Gastroesophageal sphincter (tissue), 4 donors: Measurements from ENCODE around the gene OAS2. TPM values are rescaled to one million over a fixed set of nuclear protein-coding genes. Genes with fewer than 3 reads are reported as not detected.

ENCODE experiments used
- ATAC-seq: fragments of 150-250 bp; one replicate; pipeline ENCODE4 v1.9.1; 2016; ENCODE audit warnings: mild to moderate bottlenecking, moderate library complexity
- H3K27ac ChIP-seq, 4 donors: fragments of 200-600 bp; sonication (generic) in 3 of 4; 1 replicate in 3 of 4; 2 replicates in 1 of 4; pipeline ENCODE4 v1.5.1; 2016 to 2019
- H3K27me3 ChIP-seq: fragments of 200-600 bp; sonication (generic); one replicate; pipeline ENCODE4 v1.5.1; 2019
- H3K36me3 ChIP-seq, 2 donors: fragments of 200-600 bp; sonication (generic); one replicate each; pipeline ENCODE4 v1.5.1; 2019; ENCODE audit warnings: control low read depth in 1 of 2
- H3K4me1 ChIP-seq, 3 donors: fragments of 200-600 bp; sonication (generic); 1 replicate in 2 of 3; 2 replicates in 1 of 3; pipeline ENCODE4 v1.5.1; 2016 to 2019; ENCODE audit warnings: control low read depth in 2 of 3
- H3K4me3 ChIP-seq, 2 donors: fragments of 200-600 bp; sonication (generic); one replicate each; pipeline ENCODE4 v1.5.1; 2019; ENCODE audit warnings: mild to moderate bottlenecking in 1 of 2, moderate library complexity in 1 of 2
- H3K9me3 ChIP-seq, 3 donors: fragments of 200-600 bp; sonication (generic); one replicate each; pipeline ENCODE4 v1.5.1; 2017 to 2019; ENCODE audit warnings: control low read depth in 2 of 3
- CTCF ChIP-seq, 4 experiments: fragments of 200-600 bp in 2 of 4; fragments of 450-650 bp in 2 of 4; sonication (generic) in 1 of 4; IDR thresholded peaks; one replicate each; pipeline ENCODE4 v1.5.1; 2017 to 2019; ENCODE audit warnings: antibody characterized with exemption in 4 of 4, mild to moderate bottlenecking in 2 of 4, moderate library complexity in 2 of 4
- EP300 ChIP-seq: sonication (generic); formaldehyde crosslinking; IDR thresholded peaks from one replicate; pipeline ENCODE4 v1.6.1; 2017; ENCODE audit warnings: antibody characterized with exemption, mild to moderate bottlenecking
- POLR2A ChIP-seq, 2 donors: fragments of 450-650 bp; IDR thresholded peaks; one replicate each; pipeline ENCODE4 v1.6.1; 2017; ENCODE audit warnings: antibody characterized with exemption in 2 of 2, mild to moderate bottlenecking in 2 of 2, moderate library complexity in 1 of 2
- POLR2AphosphoS5 ChIP-seq: sonication (generic); formaldehyde crosslinking; IDR thresholded peaks from one replicate; pipeline ENCODE4 v1.6.1; 2017; ENCODE audit warnings: antibody characterized with exemption
- WGBS, 2 donors: methylation state at CpG; one replicate each; pipeline ENCODE4 v1.1.5; 2018; ENCODE audit warnings: low coverage in 1 of 2; 5-methylcytosine and 5-hydroxymethylcytosine counted together
- total RNA-seq, 4 donors: library from RNA; depleted of rRNA; stranded (reverse); fragments of >200 nt; gene quantifications; one replicate each; pipeline ENCODE4 v1.1.0, GENCODE V29; 2016

OAS2 gene
- total RNA-seq, 4 donors from 2014 or later = 6.5 to 10.0 (median 7.5) TPM

DNA sequence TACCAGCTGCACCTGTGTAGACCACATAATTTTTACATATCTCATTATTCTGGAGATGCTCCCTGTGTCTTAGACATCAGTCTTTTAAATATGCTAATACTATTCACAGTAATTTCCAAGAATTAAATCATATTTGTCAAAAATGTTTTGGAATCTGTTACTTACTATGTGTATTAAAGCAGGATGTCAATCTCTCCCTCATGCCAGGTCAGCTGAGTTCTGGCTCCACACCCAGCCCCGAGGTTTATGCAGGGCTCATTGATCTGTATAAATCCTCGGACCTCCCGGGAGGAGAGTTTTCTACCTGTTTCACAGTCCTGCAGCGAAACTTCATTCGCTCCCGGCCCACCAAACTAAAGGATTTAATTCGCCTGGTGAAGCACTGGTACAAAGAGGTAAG is 27.9 kb downstream of the OAS2 start:
- Histone ChIP-seq H3K36me3 (peaks cover 0 to 91% of the 10 kb centered on the region in 2 donors), H3K27me3 (peaks cover 3% of the 10 kb centered on the region), H3K27ac (no peak overlapping the region), H3K4me3 (no peak overlapping the region), H3K9me3 (peaks cover 0 to 9% (median 0%) of the 10 kb centered on the region in 3 donors), H3K4me1 (no peaks in the 10 kb centered on the region)
- 80% methylated on average over 7 of the region's 7 CpGs; no CpG with 5 or more reads in 1 of the 2 donors for WGBS, 2 donors
- no peak for ATAC-seq
- TF ChIP-seq POLR2A (IDR thresholded peaks at IDR 0.05) = no peak
- TF ChIP-seq CTCF (IDR thresholded peaks at IDR 0.05) = no peak
- no peak for TF ChIP-seq POLR2AphosphoS5
- no peak for TF ChIP-seq EP300

DNA sequence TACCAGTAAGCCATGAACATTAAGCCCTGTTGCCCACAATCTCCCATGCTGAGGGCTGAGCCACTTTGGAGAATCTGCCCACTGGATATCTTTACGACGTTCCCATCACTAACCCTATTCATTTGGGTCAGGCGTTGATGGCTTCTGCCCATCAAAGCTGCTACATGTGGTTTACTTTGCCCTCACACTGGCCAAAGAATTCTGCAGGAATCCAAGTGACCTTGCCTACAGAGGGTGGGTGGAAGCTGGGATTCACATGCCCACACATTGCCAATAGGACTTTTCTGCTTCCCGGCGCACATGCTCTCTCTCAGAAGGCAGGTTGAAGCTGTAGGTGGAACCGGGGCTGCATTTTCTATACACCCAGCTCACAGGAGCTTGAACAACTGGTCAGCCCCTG is 28.3 kb downstream of the OAS2 start:
- Histone ChIP-seq H3K4me1 (no peaks in the 10 kb centered on the region), H3K4me3 (no peak overlapping the region), H3K36me3 (peaks cover 0 to 96% of the 10 kb centered on the region in 2 donors), H3K27ac (no peak overlapping the region), H3K9me3 (peaks cover 0 to 13% (median 0%) of the 10 kb centered on the region in 3 donors), H3K27me3 (peaks cover 3% of the 10 kb centered on the region)
- WGBS, 2 donors = 93% methylated on average over 3 of the region's 6 CpGs; no CpG with 5 or more reads in 1 of the 2 donors
- no peak for TF ChIP-seq CTCF (IDR thresholded peaks at IDR 0.05)
- TF ChIP-seq EP300 = no peak
- TF ChIP-seq POLR2A (IDR thresholded peaks at IDR 0.05) = no peak
- no peak for TF ChIP-seq POLR2AphosphoS5
- no peak for ATAC-seq

DNA sequence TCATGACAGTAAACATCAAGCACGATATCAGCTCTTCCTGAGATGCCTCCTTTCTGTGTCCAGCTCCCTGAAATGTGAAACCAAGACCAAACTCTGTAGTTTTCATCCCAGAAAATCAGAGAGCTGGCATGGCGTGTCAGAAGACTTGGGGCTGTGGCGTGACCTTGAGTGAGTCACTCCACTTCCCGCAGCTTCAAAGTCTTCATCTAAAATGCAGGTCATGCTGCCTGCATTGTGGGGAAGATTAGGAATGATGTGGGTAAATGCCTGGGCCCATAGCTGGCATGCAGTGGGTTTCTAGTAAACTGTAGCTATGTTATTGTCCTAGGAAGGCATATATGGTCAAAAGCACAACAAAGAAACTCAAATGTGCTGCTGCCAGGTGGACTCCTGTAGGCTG is 28.8 kb downstream of the OAS2 start:
- 50 to 66% methylated on average over 1 to 4 of the region's 4 CpGs for WGBS, 2 donors
- ATAC-seq = no peak
- no peak for TF ChIP-seq POLR2AphosphoS5
- TF ChIP-seq POLR2A (IDR thresholded peaks at IDR 0.05) = no peak
- TF ChIP-seq EP300 = no peak
- no peak for TF ChIP-seq CTCF (IDR thresholded peaks at IDR 0.05)
- Histone ChIP-seq H3K27ac (no peak overlapping the region), H3K27me3 (peaks cover 3% of the 10 kb centered on the region), H3K9me3 (peaks cover 0 to 16% (median 0%) of the 10 kb centered on the region in 3 donors), H3K4me3 (no peak overlapping the region), H3K36me3 (peaks cover 0 to 94% of the 10 kb centered on the region in 2 donors), H3K4me1 (no peaks in the 10 kb centered on the region)

DNA sequence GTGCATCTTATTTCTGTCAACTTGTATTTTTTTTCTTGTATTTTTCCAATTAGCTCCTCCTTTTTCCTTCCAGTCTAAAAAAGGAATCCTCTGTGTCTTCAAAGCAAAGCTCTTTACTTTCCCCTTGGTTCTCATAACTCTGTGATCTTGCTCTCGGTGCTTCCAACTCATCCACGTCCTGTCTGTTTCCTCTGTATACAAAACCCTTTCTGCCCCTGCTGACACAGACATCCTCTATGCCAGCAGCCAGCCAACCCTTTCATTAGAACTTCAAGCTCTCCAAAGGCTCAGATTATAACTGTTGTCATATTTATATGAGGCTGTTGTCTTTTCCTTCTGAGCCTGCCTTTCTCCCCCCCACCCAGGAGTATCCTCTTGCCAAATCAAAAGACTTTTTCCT is 32.4 kb downstream of the OAS2 start:
- no peak overlapping the region for H3K27ac ChIP-seq
- peaks cover 3% of the 10 kb centered on the region for H3K27me3 ChIP-seq
- H3K9me3 ChIP-seq = peaks cover 0 to 16% (median 0%) of the 10 kb centered on the region in 3 donors
- TF ChIP-seq EP300 (no peak), CTCF (IDR thresholded peaks at IDR 0.05) (no peak), POLR2AphosphoS5 (no peak), POLR2A (IDR thresholded peaks at IDR 0.05) (no peak)
- ATAC-seq = no peak
- peaks cover 0 to 60% of the 10 kb centered on the region in 2 donors for H3K36me3 ChIP-seq
- WGBS, 2 donors = 26 to 60% methylated on average over 2 of the region's 2 CpGs
- H3K4me3 ChIP-seq = no peak overlapping the region
- H3K4me1 ChIP-seq = no peaks in the 10 kb centered on the region

GRCh38 chr12:113014565-113014964 is 36.2 kb downstream of the OAS2 start:
- Histone ChIP-seq H3K9me3 (peaks cover 0 to 16% (median 0%) of the 10 kb centered on the region in 3 donors), H3K4me3 (no peak overlapping the region), H3K27ac (no peak overlapping the region), H3K4me1 (no peaks in the 10 kb centered on the region), H3K27me3 (peaks cover 10% of the 10 kb centered on the region), H3K36me3 (peaks cover 0 to 21% of the 10 kb centered on the region in 2 donors)
- TF ChIP-seq POLR2A (IDR thresholded peaks at IDR 0.05) = no peak
- no peak for ATAC-seq
- 27 to 63% methylated on average over 5 to 6 of the region's 9 CpGs for WGBS, 2 donors
